Eye (tissue), 1 donor: ENCODE results near the gene CFAP210.
"Not testable (repeated sequence)": the region's sequence is repeated elsewhere in the genome, so short reads cannot be mapped to it uniquely, and the experiment has no call there.

Experiments
- DNase-seq: peaks from one replicate; pipeline ENCODE4 v3.0.0-alpha.2; 2015

Gene CFAP210

GRCh38 chr2:169670937-169671336 is 23.3 kb downstream of the CFAP210 start:
- DNase-seq, result no peak

GRCh38 chr2:169670215-169670651 is 24.0 kb downstream of the CFAP210 start:
- DNase-seq, result no peak

GRCh38 chr2:169667583-169667982 is 26.6 kb downstream of the CFAP210 start:
- no peak for DNase-seq

- no peak for DNase-seq
These were observed 29.0 kb downstream of the CFAP210 start for GRCh38 chr2:169664978-169665930.

- no peak for DNase-seq
These were observed 29.6 kb downstream of the CFAP210 start for GRCh38 chr2:169664600-169664977.

GRCh38 chr2:169663247-169663646 is 31.0 kb downstream of the CFAP210 start:
- no peak for DNase-seq

GRCh38 chr2:169662744-169663143 is 31.5 kb downstream of the CFAP210 start:
- DNase-seq, result no peak

- no peak for DNase-seq
These were observed 32.9 kb downstream of the CFAP210 start for GRCh38 chr2:169661265-169661664.

GRCh38 chr2:169659320-169659719 is 34.9 kb downstream of the CFAP210 start:
- DNase-seq, result no peak

GRCh38 chr2:169658877-169659276 is 35.3 kb downstream of the CFAP210 start:
- DNase-seq, result no peak

- no peak for DNase-seq
These were observed 38.0 kb downstream of the CFAP210 start for GRCh38 chr2:169656164-169656563.

GRCh38 chr2:169653636-169654035 is 40.6 kb downstream of the CFAP210 start:
- DNase-seq, result no peak

- DNase-seq, result no peak
These were observed 44.9 kb downstream of the CFAP210 start for GRCh38 chr2:169649278-169649677.

GRCh38 chr2:169647496-169647895 is 46.7 kb downstream of the CFAP210 start:
- DNase-seq, result no peak

- no peak for DNase-seq
These were observed 50.0 kb downstream of the CFAP210 start for GRCh38 chr2:169644173-169644572.

GRCh38 chr2:169641464-169641863 is 52.7 kb downstream of the CFAP210 start:
- DNase-seq, result no peak

- DNase-seq, result no peak
These were observed 54.1 kb downstream of the CFAP210 start for GRCh38 chr2:169640104-169640503.

- DNase-seq, result no peak
These were observed 56.6 kb downstream of the CFAP210 start for GRCh38 chr2:169637620-169638019.

GRCh38 chr2:169636440-169637097 is 57.6 kb downstream of the CFAP210 start:
- no peak for DNase-seq

GRCh38 chr2:169625781-169626180 is 68.4 kb downstream of the CFAP210 start:
- no peak for DNase-seq

- DNase-seq, result no peak
These were observed 71.0 kb downstream of the CFAP210 start for GRCh38 chr2:169623235-169623634.

- DNase-seq, result no peak
These were observed 73.7 kb downstream of the CFAP210 start for GRCh38 chr2:169620509-169620908.

- no peak for DNase-seq
These were observed 74.3 kb downstream of the CFAP210 start for GRCh38 chr2:169619946-169620345.

- not testable (repeated sequence) for DNase-seq
These were observed 78.2 kb downstream of the CFAP210 start for GRCh38 chr2:169615982-169616381.
